Ovary (tissue), 9 donors: ENCODE results near the gene GPR85. TPM values are rescaled to one million over a fixed set of nuclear protein-coding genes. Genes with fewer than 3 reads are reported as not detected.
"Not testable (repeated sequence)": the region's sequence is repeated elsewhere in the genome, so short reads cannot be mapped to it uniquely, and the experiment has no call there.

ENCODE experiments used
- DNase-seq, 5 donors: peaks; one replicate each; pipeline ENCODE4 v3.0.0-alpha.2; 2019 to 2020
- H3K27ac ChIP-seq, 2 donors: fragments of 200-600 bp; one replicate each; pipeline versions ENCODE4 v1.5.1 to v1.8.0; 2019 to 2022
- H3K27me3 ChIP-seq: fragments of 200-600 bp; one replicate; pipeline ENCODE4 v1.8.0; 2022
- H3K36me3 ChIP-seq: fragments of 200-600 bp; sonication (generic); one replicate; pipeline ENCODE4 v1.5.1; 2019
- H3K4me1 ChIP-seq: one replicate; pipeline ENCODE4 v1.8.1; 2013; ENCODE audit warnings: mild to moderate bottlenecking, moderate library complexity; ENCODE audit not compliant: insufficient read depth
- H3K4me3 ChIP-seq: fragments of 200-600 bp; sonication (generic); one replicate; pipeline ENCODE4 v1.5.1; 2017
- H3K9me3 ChIP-seq, 2 donors: fragments of 200-600 bp in 1 of 2; sonication (generic) in 1 of 2; one replicate each; pipeline versions ENCODE4 v1.5.1 to v1.8.1; 2013 to 2019; ENCODE audit warnings: mild to moderate bottlenecking in 1 of 2, moderate library complexity in 1 of 2
- EP300 ChIP-seq: sonication (generic); formaldehyde crosslinking; IDR thresholded peaks from one replicate; pipeline ENCODE4 v1.6.1; 2017; ENCODE audit warnings: antibody characterized with exemption
- POLR2A ChIP-seq: fragments of 450-650 bp; IDR thresholded peaks from one replicate; pipeline ENCODE4 v1.6.1; 2017; ENCODE audit warnings: antibody characterized with exemption, mild to moderate bottlenecking, moderate library complexity
- WGBS, 3 donors: extraction: QIAGEN DNeasy Blood & Tissue Kit in 1 of 3; methylation state at CpG; one replicate each; pipeline versions ENCODE4 v1.1.5 to v1.1.7; 2013 to 2017; 5-methylcytosine and 5-hydroxymethylcytosine counted together
- intact Hi-C, 4 donors: fragments of 100-400 bp; cut with DNase I; formaldehyde crosslinking; loops; one replicate each; pipeline versions ENCODE4 v1.11.0 to v1.15.1; 2022 to 2023
- polyA plus RNA-seq, 2 donors: library from polyadenylated mRNA; stranded (reverse); fragments of 200-250 nt in 1 of 2; fragments of 350-450 nt in 1 of 2; fragmentation: Illumina TruSeq in 1 of 2; extraction: RNeasy Lipid Tissue Mini Kit (QIAGEN cat#74804) in 1 of 2; gene quantifications; one replicate each; pipeline ENCODE4 v1.2.3, GENCODE V29; 2013 to 2014
- total RNA-seq, 7 donors: library from RNA; depleted of rRNA in 2 of 7; stranded (reverse); fragments of >200 nt in 2 of 7; fragmentation: NEBNext Ultra II Directional in 3 of 7; extraction: Animal tissue kit (Norgen Biotek cat#: 25700) in 3 of 7; gene quantifications; one replicate each; pipeline versions ENCODE4 v1.1.0 to v1.2.4, GENCODE V29; 2016 to 2023
- TF ChIP-seq, protein P1 (sequence below), 3 donors: fragments of 450-650 bp in 2 of 3; fragments of 200-600 bp in 1 of 3; IDR thresholded peaks; one replicate each; pipeline versions ENCODE4 v1.5.1 to v1.8.0; 2016 to 2022; ENCODE audit warnings: antibody characterized with exemption in 3 of 3, mild to moderate bottlenecking in 1 of 3
- donor health status: DM: no; HTN: no; CAD: no; lungs with moderate emphysema.
- donor health status: DM: no; HTN: no; CAD: no.
- donor health status: Bipolar disorder and iron deficiency.
- donor health status: DM: yes; HTN: yes; CAD: no.
- donor health status: DM: no; HTN: no; CAD: no.
- donor health status: DM: yes; HTN: yes; CAD: no.

The GPR85 gene
- total and polyA plus RNA-seq, 9 donors: 0.08 to 1.1 (median 0.38) TPM; not detected in 1

DNA sequence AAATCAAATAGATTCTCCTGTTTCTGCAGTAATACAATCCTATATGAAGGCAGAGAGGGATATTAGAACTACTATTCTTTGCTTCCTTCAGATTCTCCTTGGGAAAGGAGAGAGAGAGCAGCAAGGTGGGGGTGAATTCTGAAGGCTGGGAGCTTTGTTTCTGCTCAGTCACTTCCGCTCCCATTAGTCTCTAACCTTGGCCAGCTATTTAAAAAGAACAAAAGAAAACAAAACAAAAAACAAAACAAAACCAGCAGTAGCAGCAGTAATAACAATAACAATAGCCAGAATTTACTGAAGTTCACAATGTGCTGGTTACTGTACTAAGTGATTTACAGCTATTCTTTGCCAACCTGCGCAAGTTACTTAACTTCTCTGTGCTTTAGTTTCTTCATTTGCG is 9.9 kb downstream of the GPR85 start:
- Histone ChIP-seq H3K9me3 (no peaks in the 10 kb centered on the region), H3K4me1 (no peaks in the 10 kb centered on the region), H3K36me3 (no peaks in the 10 kb centered on the region), H3K27me3 (no peaks in the 10 kb centered on the region), H3K27ac (no peak overlapping the region), H3K4me3 (no peak overlapping the region)
- intact Hi-C loops: no loop called here
- no peak for DNase-seq
- 45 to 64% (median 50%) methylated on average over 3 of the region's 3 CpGs for WGBS, 3 donors
- TF ChIP-seq, protein P1, sequence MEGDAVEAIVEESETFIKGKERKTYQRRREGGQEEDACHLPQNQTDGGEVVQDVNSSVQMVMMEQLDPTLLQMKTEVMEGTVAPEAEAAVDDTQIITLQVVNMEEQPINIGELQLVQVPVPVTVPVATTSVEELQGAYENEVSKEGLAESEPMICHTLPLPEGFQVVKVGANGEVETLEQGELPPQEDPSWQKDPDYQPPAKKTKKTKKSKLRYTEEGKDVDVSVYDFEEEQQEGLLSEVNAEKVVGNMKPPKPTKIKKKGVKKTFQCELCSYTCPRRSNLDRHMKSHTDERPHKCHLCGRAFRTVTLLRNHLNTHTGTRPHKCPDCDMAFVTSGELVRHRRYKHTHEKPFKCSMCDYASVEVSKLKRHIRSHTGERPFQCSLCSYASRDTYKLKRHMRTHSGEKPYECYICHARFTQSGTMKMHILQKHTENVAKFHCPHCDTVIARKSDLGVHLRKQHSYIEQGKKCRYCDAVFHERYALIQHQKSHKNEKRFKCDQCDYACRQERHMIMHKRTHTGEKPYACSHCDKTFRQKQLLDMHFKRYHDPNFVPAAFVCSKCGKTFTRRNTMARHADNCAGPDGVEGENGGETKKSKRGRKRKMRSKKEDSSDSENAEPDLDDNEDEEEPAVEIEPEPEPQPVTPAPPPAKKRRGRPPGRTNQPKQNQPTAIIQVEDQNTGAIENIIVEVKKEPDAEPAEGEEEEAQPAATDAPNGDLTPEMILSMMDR (IDR thresholded peaks at IDR 0.05): no peak
- TF ChIP-seq EP300 (no peak), POLR2A (no peak)

DNA sequence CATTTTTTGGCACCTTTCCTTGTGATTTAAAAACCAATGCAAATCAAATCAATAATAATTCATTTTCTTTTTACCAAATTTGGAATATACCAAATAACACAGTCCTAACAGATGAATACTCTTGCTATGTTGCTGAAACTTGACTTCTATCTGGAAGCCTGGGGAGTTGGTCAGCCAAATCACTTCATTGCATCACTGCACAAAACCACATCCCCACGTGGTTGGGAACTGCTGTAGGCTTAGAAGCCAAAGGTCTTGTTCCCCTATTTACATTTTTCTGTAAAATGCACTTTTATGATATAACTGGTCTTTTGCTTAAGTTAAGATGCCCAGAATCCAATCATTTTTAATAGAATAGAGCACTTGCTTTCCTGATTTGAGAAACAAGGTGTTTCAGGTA is 15.2 kb downstream of the GPR85 start:
- H3K9me3 ChIP-seq: no peaks in the 10 kb centered on the region
- no peaks in the 10 kb centered on the region for H3K27me3 ChIP-seq
- H3K27ac ChIP-seq: no peak overlapping the region
- WGBS, 3 donors: 6 to 13% (median 10%) methylated on average over 1 of the region's 1 CpG
- H3K36me3 ChIP-seq: no peaks in the 10 kb centered on the region
- DNase-seq: no peak
- no peaks in the 10 kb centered on the region for H3K4me1 ChIP-seq
- intact Hi-C loops: no loop called here
- TF ChIP-seq EP300 (no peak), POLR2A (no peak)
- TF ChIP-seq, protein P1 (IDR thresholded peaks at IDR 0.05): no peak
- H3K4me3 ChIP-seq: no peak overlapping the region

DNA sequence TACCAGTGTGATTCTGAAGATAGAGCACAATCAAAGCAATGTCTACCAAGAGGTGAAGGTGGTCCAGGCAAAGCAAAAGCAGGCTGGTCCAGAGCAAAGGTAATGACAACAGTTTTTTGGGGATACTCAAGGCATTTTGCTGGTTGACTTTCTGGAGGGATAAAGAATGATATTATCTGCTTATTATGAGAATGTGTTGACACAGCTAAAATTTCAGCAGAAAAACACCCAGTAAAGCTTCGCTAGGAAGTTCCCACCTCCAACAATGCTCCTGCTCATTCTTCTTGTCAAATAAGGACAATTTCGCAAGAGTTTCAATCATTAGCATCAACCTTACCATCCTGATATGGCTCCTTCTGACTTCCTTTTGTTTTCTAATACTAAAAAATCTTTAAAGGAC is 24.1 kb downstream of the GPR85 start:
- no peak for TF ChIP-seq EP300
- TF ChIP-seq, protein P1 (IDR thresholded peaks at IDR 0.05): no peak
- no peak for TF ChIP-seq POLR2A
- Histone ChIP-seq H3K27me3 (no peaks in the 10 kb centered on the region), H3K36me3 (no peaks in the 10 kb centered on the region), H3K27ac (no peak overlapping the region), H3K4me3 (no peak overlapping the region), H3K4me1 (no peaks in the 10 kb centered on the region), H3K9me3 (no peaks in the 10 kb centered on the region)
- DNase-seq: no peak
- intact Hi-C loops: no loop called here
- 70 to 79% (median 74%) methylated on average over 2 of the region's 2 CpGs for WGBS, 3 donors

DNA sequence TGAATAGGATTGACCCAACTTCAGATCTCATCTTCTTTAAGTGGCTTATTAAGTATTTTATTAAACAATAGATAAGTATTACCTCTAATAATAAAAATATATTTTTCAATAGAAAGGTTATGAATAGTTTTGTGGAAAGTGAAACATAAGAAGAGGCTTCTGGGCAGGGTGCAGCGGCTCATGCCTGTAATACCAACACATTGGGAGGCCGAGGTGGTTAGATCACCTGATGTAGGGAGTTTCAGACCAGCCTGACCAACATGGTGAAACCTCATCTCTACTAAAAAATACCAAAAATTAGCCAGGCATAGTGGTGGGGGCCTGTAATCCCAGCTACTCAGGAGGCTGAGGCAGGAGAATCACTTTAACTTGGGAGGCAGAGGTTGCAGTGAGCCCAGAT is 26.5 kb downstream of the GPR85 start:
- Histone ChIP-seq H3K27ac (no peak overlapping the region), H3K4me3 (no peak overlapping the region), H3K27me3 (no peaks in the 10 kb centered on the region), H3K4me1 (no peaks in the 10 kb centered on the region), H3K36me3 (no peaks in the 10 kb centered on the region), H3K9me3 (no peaks in the 10 kb centered on the region)
- WGBS, 3 donors: 81 to 83% (median 82%) methylated on average over 2 of the region's 2 CpGs
- DNase-seq: no peak
- TF ChIP-seq, protein P1 (IDR thresholded peaks at IDR 0.05): no peak
- TF ChIP-seq EP300: no peak
- TF ChIP-seq POLR2A: no peak
- intact Hi-C loops: no loop called here

DNA sequence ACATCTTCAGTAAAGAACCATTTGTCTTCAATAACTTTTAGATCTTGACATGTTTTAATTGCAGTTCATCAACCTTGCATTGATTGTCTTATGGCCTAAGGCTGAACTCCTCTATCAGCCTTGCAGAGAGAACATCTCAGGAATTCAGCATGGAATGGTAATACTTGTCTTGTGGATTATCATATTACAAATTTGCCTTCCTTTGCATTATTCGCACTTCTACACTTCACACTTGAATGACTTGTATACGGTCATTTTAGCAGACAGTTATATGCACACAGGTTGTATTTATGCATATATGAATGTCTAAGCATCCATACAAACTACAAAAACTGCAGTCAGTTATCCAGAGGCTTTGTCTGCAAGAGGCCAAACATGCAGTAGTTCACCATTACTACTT is 31.7 kb downstream of the GPR85 start:
- DNase-seq: no peak
- H3K4me3 ChIP-seq: no peak overlapping the region
- no peaks in the 10 kb centered on the region for H3K36me3 ChIP-seq
- 43 to 47% (median 45%) methylated on average over 2 of the region's 2 CpGs for WGBS, 3 donors
- no peaks in the 10 kb centered on the region for H3K27me3 ChIP-seq
- H3K9me3 ChIP-seq: no peaks in the 10 kb centered on the region
- no peaks in the 10 kb centered on the region for H3K4me1 ChIP-seq
- intact Hi-C loops: no loop called here
- TF ChIP-seq, protein P1 (IDR thresholded peaks at IDR 0.05): no peak
- TF ChIP-seq POLR2A (no peak), EP300 (no peak)
- H3K27ac ChIP-seq: no peak overlapping the region

DNA sequence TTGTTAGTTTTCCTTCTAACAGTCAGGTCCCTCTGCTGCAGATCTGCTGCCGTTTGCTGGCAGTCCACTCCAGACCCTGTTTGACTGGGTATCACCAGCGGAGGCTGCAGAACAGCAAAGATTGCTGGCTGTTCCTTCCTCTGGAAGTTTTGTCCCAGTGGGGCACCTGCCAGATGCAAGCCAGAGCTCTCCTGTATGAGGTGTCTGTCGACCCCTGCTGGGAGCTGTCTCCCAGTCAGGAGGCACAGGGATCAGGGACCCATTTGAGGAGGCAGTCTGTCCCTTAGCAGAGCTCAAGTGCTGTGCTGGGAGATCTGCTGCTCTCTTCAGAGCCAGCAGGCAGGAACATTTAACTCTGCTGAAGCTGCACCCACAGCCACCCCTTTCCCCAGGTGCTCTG is 32.4 kb downstream of the GPR85 start:
- DNase-seq, H3K4me1 ChIP-seq: not testable (repeated sequence)
- WGBS, 3 donors: 69 to 83% (median 78%) methylated on average over 3 of the region's 3 CpGs

DNA sequence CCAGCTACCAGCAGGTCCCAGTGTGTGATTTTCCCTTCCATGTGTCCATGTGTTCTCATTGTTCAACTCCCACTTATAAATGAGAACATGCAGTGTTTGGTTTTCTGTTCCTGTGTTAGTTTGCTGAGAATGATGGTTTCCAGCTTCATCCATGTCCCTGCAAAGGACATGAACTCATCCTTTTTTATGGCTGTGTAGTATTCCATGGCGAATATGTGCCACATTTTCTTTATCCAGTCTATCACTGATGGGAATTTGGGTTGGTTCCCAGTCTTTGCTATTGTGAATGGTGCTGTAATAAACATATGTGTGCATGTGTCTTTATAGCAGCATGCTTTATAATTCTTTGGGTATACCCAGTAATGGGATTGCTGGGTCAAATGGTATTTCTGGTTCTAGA is 37.4 kb downstream of the GPR85 start:
- intact Hi-C loops: not testable (repeated sequence)
- WGBS, 3 donors: 76 to 82% (median 80%) methylated on average over 1 of the region's 1 CpG

More for the DNA sequence above, 32.4 kb downstream of the GPR85 start:
- H3K27me3 ChIP-seq, intact Hi-C loops, H3K4me3 ChIP-seq, H3K27ac ChIP-seq, H3K36me3 ChIP-seq, H3K9me3 ChIP-seq: not testable (repeated sequence)

More for the DNA sequence above, 37.4 kb downstream of the GPR85 start:
- H3K27ac ChIP-seq, DNase-seq, H3K36me3 ChIP-seq, H3K4me3 ChIP-seq, H3K4me1 ChIP-seq, H3K27me3 ChIP-seq, H3K9me3 ChIP-seq: not testable (repeated sequence)
